Measurements from ENCODE around the gene OR5L1. TPM values are rescaled to one million over a fixed set of nuclear protein-coding genes. Genes with fewer than 3 reads are reported as not detected.

The OR5L1 gene
- total RNA-seq, 1 experiment from 2014 or later, result not detected

- H2BK120ac ChIP-seq (ENCODE audit: low read depth, low read length, poor library complexity, severe bottlenecking), result no peak overlapping the region
- peaks cover 74% of the 10 kb centered on the region for H3K9me3 ChIP-seq (ENCODE audit: control insufficient read depth, low read depth, low read length)
- no peak overlapping the region for H3K27ac ChIP-seq (ENCODE audit: insufficient read length, low read depth, low read length)
- H3K18ac ChIP-seq (ENCODE audit: insufficient read length, low read depth, low read length), result no peak overlapping the region
- peaks cover 81 to 85% of the 10 kb centered on the region in 2 experiments for H3K9me3 Mint-ChIP-seq
- no peak overlapping the region for H3T11ph ChIP-seq (ENCODE audit: low read length)
- H3K4ac ChIP-seq (ENCODE audit: low read depth, low read length), result no peak overlapping the region
- H3K4me1 Mint-ChIP-seq, result no peaks in the 10 kb centered on the region
- no peak overlapping the region for H4K91ac ChIP-seq (ENCODE audit: insufficient read length, low read depth, low read length)
- no peak overlapping the region for H3K23ac ChIP-seq (ENCODE audit: insufficient read length, low read depth, low read length)
- no peak overlapping the region for H4K8ac ChIP-seq (replicated peaks; ENCODE audit: insufficient read length, low read depth, low read length)
- no peak overlapping the region for H3K9ac ChIP-seq (ENCODE audit: extremely low read depth, insufficient read length, low read length)
- H3K23me2 ChIP-seq (ENCODE audit: insufficient read length, low read depth, low read length, poor library complexity, severe bottlenecking), result no peaks in the 10 kb centered on the region
- no peak overlapping the region for H2BK12ac ChIP-seq (ENCODE audit: insufficient read length, low read depth, low read length)
- H2BK15ac ChIP-seq (ENCODE audit: low read depth, low read length), result no peak overlapping the region
- no peak overlapping the region for H4K5ac ChIP-seq (ENCODE audit: insufficient read length, low read depth, low read length)
- no peak for DNase-seq
- H2BK20ac ChIP-seq (ENCODE audit: low read depth, low read length, poor library complexity, severe bottlenecking), result no peak overlapping the region
- H3K79me1 ChIP-seq (ENCODE audit: insufficient read depth, low read depth, low read length, poor library complexity, severe bottlenecking), result no peaks in the 10 kb centered on the region
- H3K56ac ChIP-seq (ENCODE audit: insufficient read length, low read depth, low read length), result no peak overlapping the region
- WGBS (ENCODE audit: extremely low coverage, insufficient read length, low lambda C conversion rate), result no CpG with 5 or more reads among the region's 1 CpG
- H3K4me3 Mint-ChIP-seq, result no peak overlapping the region
- peaks cover 10 to 38% (median 14%) of the 10 kb centered on the region in 3 experiments; a peak in 5 of 7 replicates for H3K36me3 Mint-ChIP-seq (ENCODE audit: insufficient read depth in 1 of 3, low read depth in 3 of 3)
- H3K4me1 ChIP-seq (ENCODE audit: insufficient read depth, low read length), result no peaks in the 10 kb centered on the region
- no peak for TF ChIP-seq CTCF (conservative IDR thresholded peaks at IDR 0.05)
- H3K4me2 ChIP-seq (ENCODE audit: insufficient read depth, insufficient read length, low read length), result no peak overlapping the region
- H3K27ac Mint-ChIP-seq, result no peak overlapping the region
- H4K20me1 ChIP-seq (ENCODE audit: control insufficient read depth, insufficient read depth, insufficient read length), result no peaks in the 10 kb centered on the region
- no peaks in the 10 kb centered on the region for H3K27me3 ChIP-seq (ENCODE audit: insufficient read depth, low read length)
- H3K27me3 Mint-ChIP-seq (ENCODE audit: low read depth), result no peaks in the 10 kb centered on the region; the same call in 1 of the 2 replicates
- no peak overlapping the region for H2AFZ ChIP-seq (ENCODE audit: low read length)
- H2AK5ac ChIP-seq (ENCODE audit: insufficient read length, low read length), result no peak overlapping the region
- H3K14ac ChIP-seq (ENCODE audit: insufficient read depth, low read length), result no peak overlapping the region
- no peaks in the 10 kb centered on the region for H3K79me2 ChIP-seq (ENCODE audit: insufficient read depth, low read length)
- H2BK5ac ChIP-seq (ENCODE audit: insufficient read length, low read length), result no peak overlapping the region
These were observed 4.9 kb upstream of the OR5L1 start for GRCh38 chr11:55806248-55806647.

Measured in H9 (cell line).